A549 treated with GW870086 at 1 μM for 4 hours (cell line): ENCODE measurements around the gene OR52N5. TPM values are rescaled to one million over a fixed set of nuclear protein-coding genes. Genes with fewer than 3 reads are reported as not detected.

ENCODE experiments used
- total RNA-seq: library from RNA; stranded (reverse); fragments of 200-300 nt; extraction: Qiagen RNA extraction; gene quantifications from 5 replicates; pipeline ENCODE4 v1.2.3, GENCODE V29; 2022; ENCODE audit warnings: low read depth

OR52N5 gene
- total RNA-seq: not detected in 5 replicates

GRCh38 chr11:5783255-5783654 lies at the start of gene OR52N5:
Gene OR52N5, minus strand, starts transcription at chr11:5783355. Its CDS starts 4,721 bp downstream, at chr11:5778634.

GRCh38 chr11:5808500-5809121 lies 25.5 kb upstream of the OR52N5 start, which contains the start of gene OR52N2:
Gene OR52N2, plus strand, starts transcription at chr11:5808924. Its CDS starts 11,412 bp downstream, at chr11:5820336.

GRCh38 chr11:5791165-5791564 lies 8.0 kb upstream of the OR52N5 start, which contains the start of gene OR52N1:
Gene OR52N1, minus strand, starts transcription at chr11:5791265. Its CDS starts 2,449 bp downstream, at chr11:5788816.

GRCh38 chr11:5753943-5754342 lies 29.2 kb downstream of the OR52N5 start, which contains the start of gene OR52N4:
Gene OR52N4, plus strand, starts transcription at chr11:5754243. Its CDS starts 498 bp downstream, at chr11:5754741.

GRCh38 chr11:5736396-5736795 lies 46.8 kb downstream of the OR52N5 start, which contains the start of gene OR56B1:
Gene OR56B1, plus strand, starts transcription at chr11:5736448. Its CDS starts 69 bp downstream, at chr11:5736517.

Other genes with a start within 250 kb of the OR52N5 start
- not detected in 5 replicates for gene OR52H1, start 234.8 kb downstream of the OR52N5 start, total RNA-seq
- not detected in 5 replicates for gene OR52B6, start 202.5 kb downstream of the OR52N5 start, total RNA-seq
- 8.9 to 12.0 TPM (median 10.2 TPM) in 5 replicates for gene TRIM6, start 186.7 kb downstream of the OR52N5 start, total RNA-seq
- gene TRIM34, start 158.4 kb downstream of the OR52N5 start, total RNA-seq: 2.6 to 4.0 TPM (median 3.6 TPM) in 5 replicates
- gene TRIM5, start 98.3 kb downstream of the OR52N5 start, total RNA-seq: 10.2 to 10.9 TPM (median 10.8 TPM) in 5 replicates
- 0.58 to 2.2 TPM (median 0.89 TPM) in 5 replicates for gene TRIM22, start 93.6 kb downstream of the OR52N5 start, total RNA-seq
- not detected in 5 replicates for gene OR56B1, start 46.9 kb downstream of the OR52N5 start, total RNA-seq
- not detected in 5 replicates for gene OR52N4, start 29.1 kb downstream of the OR52N5 start, total RNA-seq
- not detected in 5 replicates for gene OR52N1, start 7.9 kb upstream of the OR52N5 start, total RNA-seq
- not detected in 5 replicates for gene OR52N2, start 25.6 kb upstream of the OR52N5 start, total RNA-seq
- not detected in 5 replicates for gene OR52E6, start 58.5 kb upstream of the OR52N5 start, total RNA-seq
- gene OR52E8, start 74.3 kb upstream of the OR52N5 start, total RNA-seq: not detected in 5 replicates
- not detected in 5 replicates for gene OR52E4, start 97.3 kb upstream of the OR52N5 start, total RNA-seq
- gene OR52E5, start 109.9 kb upstream of the OR52N5 start, total RNA-seq: not detected in 5 replicates
- gene OR56A3, start 158.9 kb upstream of the OR52N5 start, total RNA-seq: not detected in 5 replicates
- gene OR56A5, start 185.1 kb upstream of the OR52N5 start, total RNA-seq: not detected in 5 replicates
- not detected in 5 replicates for gene OR52L1, start 203.6 kb upstream of the OR52N5 start, total RNA-seq
- gene OR56A4, start 223.6 kb upstream of the OR52N5 start, total RNA-seq: not detected in 5 replicates
- gene OR56A1, start 247.4 kb upstream of the OR52N5 start, total RNA-seq: not detected in 5 replicates